Measurements from ENCODE around the gene TRAF7.
"Not testable (repeated sequence)": the region's sequence is repeated elsewhere in the genome, so short reads cannot be mapped to it uniquely, and the experiment has no call there.

Gene TRAF7

GRCh38 chr16:2129251-2129650 lies 26.3 kb upstream of the TRAF7 start:
- ATAC-seq; DNase-seq (ENCODE audit: low spot score in 2 of 2); H3K27ac Mint-ChIP-seq; H3K9me3 Mint-ChIP-seq; H3K36me3 Mint-ChIP-seq: not testable (repeated sequence)
- peak overlapping the region; percentile 70 for H3K4me3 Mint-ChIP-seq
- peaks cover 13% of the 10 kb centered on the region for H3K4me1 Mint-ChIP-seq

GRCh38 chr16:2129890-2130447 lies 25.6 kb upstream of the TRAF7 start:
- H3K4me3 Mint-ChIP-seq; ATAC-seq; DNase-seq (ENCODE audit: low spot score in 2 of 2); H3K27ac Mint-ChIP-seq; H3K36me3 Mint-ChIP-seq; H3K9me3 Mint-ChIP-seq: not testable (repeated sequence)
- peaks cover 13% of the 10 kb centered on the region for H3K4me1 Mint-ChIP-seq

GRCh38 chr16:2133797-2134196 lies 21.8 kb upstream of the TRAF7 start:
- H3K27ac Mint-ChIP-seq; ATAC-seq; H3K4me3 Mint-ChIP-seq; H3K36me3 Mint-ChIP-seq; H3K4me1 Mint-ChIP-seq; H3K9me3 Mint-ChIP-seq; DNase-seq (ENCODE audit: low spot score in 2 of 2): not testable (repeated sequence)

- not testable (repeated sequence) for H3K36me3 Mint-ChIP-seq; DNase-seq (ENCODE audit: low spot score in 2 of 2); ATAC-seq; H3K4me1 Mint-ChIP-seq; H3K27ac Mint-ChIP-seq; H3K9me3 Mint-ChIP-seq
- peak overlapping the region; percentile 69 for H3K4me3 Mint-ChIP-seq
These were observed 20.5 kb upstream of the TRAF7 start for GRCh38 chr16:2135071-2135470.

- ATAC-seq (peak; percentile 80), DNase-seq (ENCODE audit: low spot score in 2 of 2) (peak; percentile 99 to 100)
- not testable (repeated sequence) for H3K36me3 Mint-ChIP-seq, H3K9me3 Mint-ChIP-seq
- H3K4me3 Mint-ChIP-seq: peak within 1 kb of the TSS; percentile 91
- peak within 1 kb of the TSS; percentile 95 for H3K27ac Mint-ChIP-seq
- peaks cover 14% of the 10 kb centered on the region for H3K4me1 Mint-ChIP-seq
These were observed 19.7 kb upstream of the TRAF7 start, which contains the start of gene PKD1 for GRCh38 chr16:2135770-2136490. PKD1 (minus strand) TSS chr16:2135898; CDS start chr16:2135689, 209 bp downstream.

- H3K9me3 Mint-ChIP-seq: no peaks in the 10 kb centered on the region
- DNase-seq (ENCODE audit: low spot score in 2 of 2) (no peak), ATAC-seq (peak; percentile 60)
- no peak overlapping the region for H3K27ac Mint-ChIP-seq
- no peak overlapping the region for H3K4me3 Mint-ChIP-seq
- H3K36me3 Mint-ChIP-seq: no peaks in the 10 kb centered on the region
- peaks cover 6% of the 10 kb centered on the region for H3K4me1 Mint-ChIP-seq
These were observed 12.4 kb upstream of the TRAF7 start for GRCh38 chr16:2142942-2143877.

GRCh38 chr16:2143878-2144485 lies 11.6 kb upstream of the TRAF7 start:
- H3K36me3 Mint-ChIP-seq: no peaks in the 10 kb centered on the region
- H3K27ac Mint-ChIP-seq: no peak overlapping the region
- no peak for DNase-seq (ENCODE audit: low spot score in 2 of 2)
- no peak for ATAC-seq
- H3K9me3 Mint-ChIP-seq: no peaks in the 10 kb centered on the region
- no peak overlapping the region for H3K4me3 Mint-ChIP-seq
- H3K4me1 Mint-ChIP-seq: peaks cover 6% of the 10 kb centered on the region

- Mint-ChIP-seq H3K27ac (no peak overlapping the region), H3K4me1 (peaks cover 15% of the 10 kb centered on the region), H3K36me3 (peaks cover 11% of the 10 kb centered on the region), H3K4me3 (no peak overlapping the region), H3K9me3 (no peaks in the 10 kb centered on the region)
- ATAC-seq (no peak), DNase-seq (ENCODE audit: low spot score in 2 of 2) (no peak)
These were observed 9.7 kb upstream of the TRAF7 start for GRCh38 chr16:2145843-2146242.

- Mint-ChIP-seq H3K27ac (no peak overlapping the region), H3K4me1 (peaks cover 22% of the 10 kb centered on the region), H3K36me3 (peaks cover 26% of the 10 kb centered on the region), H3K9me3 (no peaks in the 10 kb centered on the region), H3K4me3 (peak overlapping the region; percentile 15)
- DNase-seq (ENCODE audit: low spot score in 2 of 2) (no peak), ATAC-seq (no peak)
These were observed 8.2 kb upstream of the TRAF7 start for GRCh38 chr16:2147378-2147777.

DNA sequence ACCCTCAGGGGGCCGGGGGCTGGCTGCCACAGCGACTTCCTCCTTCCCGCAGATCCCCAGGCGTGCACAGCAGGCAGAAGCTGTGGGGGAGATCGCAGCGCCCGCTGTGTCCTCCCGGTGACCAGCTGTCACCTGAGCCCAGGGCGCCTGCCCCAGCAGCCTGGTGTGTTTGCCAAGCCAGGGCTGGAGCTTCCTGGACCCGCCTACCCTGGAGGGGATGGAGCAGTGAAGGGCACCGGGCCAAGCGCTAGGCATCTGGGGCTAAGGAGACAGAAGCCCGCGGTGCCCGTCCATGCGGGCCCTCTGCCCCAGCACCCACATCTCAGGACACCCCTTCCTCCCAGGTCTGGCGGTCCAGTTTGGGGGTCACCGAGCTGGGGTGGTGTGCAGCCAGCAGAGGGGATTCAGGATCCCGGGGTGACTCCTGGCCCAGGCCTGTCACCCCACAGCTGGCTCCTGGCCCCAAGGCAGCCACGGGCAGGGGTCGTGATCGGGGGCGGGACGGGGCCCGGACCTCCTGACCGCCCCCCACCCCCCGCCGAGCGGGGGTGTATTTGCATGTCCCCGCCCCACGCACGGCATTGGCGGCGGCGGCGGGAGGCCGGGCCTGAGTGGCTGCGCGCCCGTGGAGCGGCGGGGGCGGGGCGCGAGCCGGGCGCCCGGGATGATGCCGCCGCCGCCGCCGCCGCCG lies 7.5 kb upstream of the TRAF7 start, which contains the start of gene RAB26:
Gene RAB26 (plus strand): TSS at position 645 of the 691 bp plus-strand sequence. CDS start 159 bp downstream, outside the sequence.
- peak within 1 kb of the TSS; percentile 55 for H3K4me3 Mint-ChIP-seq
- H3K36me3 Mint-ChIP-seq: peaks cover 34% of the 10 kb centered on the region
- H3K9me3 Mint-ChIP-seq: no peaks in the 10 kb centered on the region
- ATAC-seq (peak; percentile 52), DNase-seq (ENCODE audit: low spot score in 2 of 2) (peak in 1 of 2 donors; percentile 75)
- H3K4me1 Mint-ChIP-seq: peaks cover 22% of the 10 kb centered on the region
- H3K27ac Mint-ChIP-seq: no peak within 1 kb of the TSS

- Mint-ChIP-seq H3K4me1 (peaks cover 22% of the 10 kb centered on the region), H3K27ac (no peak overlapping the region), H3K9me3 (no peaks in the 10 kb centered on the region), H3K36me3 (peaks cover 42% of the 10 kb centered on the region), H3K4me3 (peak overlapping the region; percentile 55)
- peak; percentile 2 for ATAC-seq
- DNase-seq (ENCODE audit: low spot score in 2 of 2): no peak
These were observed 6.6 kb upstream of the TRAF7 start for GRCh38 chr16:2148714-2149629.

DNA sequence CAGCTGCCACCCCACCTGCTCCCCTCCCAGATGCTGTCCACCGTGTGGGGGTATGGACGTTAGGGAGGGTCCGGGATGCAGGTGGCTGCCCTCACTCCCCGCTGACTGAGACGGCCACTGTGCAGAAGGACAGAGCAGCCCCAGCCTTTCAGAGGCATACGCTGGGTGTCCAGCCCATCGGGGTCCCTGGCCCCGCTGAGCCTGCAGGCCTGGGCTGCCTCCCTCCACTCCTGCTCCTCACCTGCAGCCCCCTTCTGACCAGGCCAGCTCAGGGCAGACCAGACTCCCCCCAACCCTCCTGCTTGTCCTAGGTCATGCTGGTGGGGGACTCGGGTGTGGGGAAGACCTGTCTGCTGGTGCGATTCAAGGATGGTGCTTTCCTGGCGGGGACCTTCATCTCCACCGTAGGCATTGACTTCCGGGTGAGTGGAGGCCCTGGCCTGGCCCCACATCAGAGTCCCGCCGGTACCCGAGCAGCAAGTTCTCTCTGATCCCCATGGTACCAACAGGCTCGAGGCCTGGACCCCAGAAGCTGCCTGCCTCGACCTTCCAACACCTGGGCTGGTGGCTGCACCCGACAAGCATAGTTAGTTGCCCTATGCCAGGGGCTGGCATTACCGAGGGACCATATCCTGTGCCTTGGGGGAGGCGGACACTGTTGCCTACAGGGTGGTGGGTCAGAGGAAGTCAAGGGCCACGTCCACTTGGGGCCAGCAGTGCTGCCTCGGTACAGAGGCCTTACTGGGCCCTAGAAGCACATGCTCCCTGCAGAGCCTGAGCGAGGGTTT lies 5.8 kb upstream of the TRAF7 start:
- peak overlapping the region; percentile 55 for H3K4me3 Mint-ChIP-seq
- H3K36me3 Mint-ChIP-seq: peaks cover 51% of the 10 kb centered on the region
- no peak for DNase-seq (ENCODE audit: low spot score in 2 of 2)
- H3K9me3 Mint-ChIP-seq: no peaks in the 10 kb centered on the region
- peaks cover 22% of the 10 kb centered on the region for H3K4me1 Mint-ChIP-seq
- ATAC-seq: no peak
- no peak overlapping the region for H3K27ac Mint-ChIP-seq

All from stimulated activated effector memory CD8-positive, alpha-beta T cell treated with anti-CD3 and anti-CD28 coated beads, Interleukin-12 subunit alpha, Interleukin-12 subunit beta, amount 100 ng/mL, for 72 hours (primary cell).